Measurements from ENCODE around the gene FZD2.

FZD2 gene

GRCh38 chr17:44607836-44608690 lies 50.8 kb downstream of the FZD2 start:
- no peak for DNase-seq

- no peak for DNase-seq
These were observed 51.6 kb downstream of the FZD2 start for GRCh38 chr17:44608727-44609435.

- DNase-seq, result no peak
These were observed 53.0 kb downstream of the FZD2 start for GRCh38 chr17:44610331-44610730.

Data from amygdala (tissue), 56 donors.